Limb (tissue), 2 donors: ENCODE results near the gene AMY1A.
"Not testable (repeated sequence)": the region's sequence is repeated elsewhere in the genome, so short reads cannot be mapped to it uniquely, and the experiment has no call there.

Experiments used
- DNase-seq, 2 donors: peaks; one replicate each; pipeline ENCODE4 v3.0.0-alpha.2; 2016; ENCODE audit errors: extremely low spot score in 2 of 2

Gene AMY1A

DNA sequence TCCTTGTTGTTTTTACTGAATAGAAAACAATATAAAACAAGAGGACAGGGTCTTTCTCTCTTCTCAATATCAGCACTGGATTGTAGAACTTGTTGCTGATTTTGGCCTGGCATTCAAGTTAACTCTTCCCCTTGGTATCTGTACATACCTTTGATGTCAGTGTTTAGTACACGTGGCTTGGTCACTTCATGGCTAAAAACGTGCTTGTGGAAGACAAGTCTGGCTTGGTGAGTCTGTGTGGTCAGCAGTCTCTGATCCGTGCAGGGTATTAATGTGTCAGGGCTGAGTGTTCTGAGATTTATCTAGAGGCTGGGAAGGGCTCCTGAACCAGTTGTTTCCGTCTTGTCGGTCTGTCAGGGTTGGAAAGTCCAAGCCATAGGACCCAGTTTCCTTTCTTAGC is at the start of gene AMY1A:
TSS of gene AMY1A (plus strand) at position 301 of the 400 bp plus-strand sequence. CDS start 571 bp downstream, outside the sequence.
- not testable (repeated sequence) for DNase-seq

DNA sequence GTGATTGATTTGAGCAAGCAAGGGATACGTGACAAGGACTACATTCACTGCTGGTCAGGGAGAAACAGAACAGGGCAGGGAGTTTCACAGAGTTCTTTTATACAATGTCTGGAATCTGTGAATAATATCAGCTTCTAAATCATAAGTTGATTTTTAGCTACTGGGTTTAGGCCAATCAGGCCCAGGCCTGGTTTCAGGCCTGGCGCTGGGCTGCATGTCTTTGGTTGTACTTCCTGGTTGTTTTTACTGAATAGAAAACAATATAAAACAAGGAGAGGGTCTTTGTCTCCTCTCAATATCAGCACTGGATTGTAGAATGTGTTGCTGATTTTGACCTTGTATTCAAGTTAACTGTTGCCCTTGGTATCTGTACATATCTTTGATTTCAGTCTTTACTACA is 39.2 kb upstream of the AMY1A start:
- DNase-seq, result no peak

DNA sequence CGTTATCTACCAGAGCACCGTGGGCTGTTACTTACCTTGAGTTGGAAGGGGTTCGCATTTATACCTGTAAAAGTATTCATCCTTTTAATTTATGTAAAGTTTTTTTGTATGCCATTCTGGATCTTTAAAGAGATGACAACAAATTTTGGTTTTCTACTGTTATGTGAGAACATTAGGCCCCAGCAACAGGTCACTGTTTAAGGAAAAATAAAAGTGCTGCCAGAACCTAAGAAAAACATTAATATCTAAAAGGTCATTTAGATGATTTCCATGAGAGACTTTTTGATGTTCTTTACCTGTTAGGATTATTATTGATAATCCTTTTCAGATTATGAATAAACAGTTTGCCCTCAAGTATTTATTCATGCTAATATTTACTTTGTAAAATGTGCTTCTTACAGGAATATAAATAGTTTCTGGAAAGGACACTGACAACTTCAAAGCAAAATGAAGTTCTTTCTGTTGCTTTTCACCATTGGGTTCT is 38.5 kb upstream of the AMY1A start, which contains the start of gene AMY2A:
TSS of gene AMY2A (plus strand) at position 434 of the 484 bp plus-strand sequence. CDS start at position 448, 14 bp downstream.
- DNase-seq, result not testable (repeated sequence)

DNA sequence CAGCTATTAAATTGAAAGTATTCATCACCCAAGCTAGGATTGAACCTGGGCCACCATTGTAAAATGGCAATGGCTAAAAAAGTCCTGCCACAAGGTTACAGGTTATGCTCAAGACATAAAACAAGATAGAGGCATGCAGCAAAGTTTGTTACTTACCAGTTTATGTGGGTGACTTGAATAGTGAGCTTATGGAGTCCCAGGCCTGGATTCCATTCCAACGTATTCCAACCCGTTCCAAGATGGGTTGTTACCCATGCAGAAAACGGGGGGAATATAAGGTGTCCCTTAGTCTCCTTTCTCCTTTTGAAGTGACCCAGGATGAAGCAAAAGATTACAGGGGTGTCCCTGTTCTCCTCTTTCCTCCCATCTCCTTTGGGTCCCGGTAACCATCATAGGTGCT is 28.1 kb upstream of the AMY1A start:
- DNase-seq, result not testable (repeated sequence)

DNA sequence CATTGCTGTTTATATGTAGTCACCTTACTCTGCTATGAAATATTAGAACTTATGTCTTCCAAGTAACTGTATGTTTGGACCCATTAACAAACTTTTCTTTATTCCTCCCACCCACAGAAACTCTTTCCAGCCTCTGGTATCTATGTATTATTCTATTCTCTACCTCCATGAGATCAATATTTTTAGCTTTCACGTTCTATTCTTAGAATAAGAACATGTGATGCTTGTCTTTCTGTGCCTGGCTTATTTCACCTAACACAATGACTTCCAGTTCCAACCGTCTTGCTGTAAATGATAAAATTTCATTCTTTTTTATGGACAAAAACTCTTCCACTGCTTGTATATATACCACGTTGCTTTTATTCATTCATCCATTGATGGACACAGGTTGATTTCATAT is 14.4 kb upstream of the AMY1A start:
- not testable (repeated sequence) for DNase-seq

DNA sequence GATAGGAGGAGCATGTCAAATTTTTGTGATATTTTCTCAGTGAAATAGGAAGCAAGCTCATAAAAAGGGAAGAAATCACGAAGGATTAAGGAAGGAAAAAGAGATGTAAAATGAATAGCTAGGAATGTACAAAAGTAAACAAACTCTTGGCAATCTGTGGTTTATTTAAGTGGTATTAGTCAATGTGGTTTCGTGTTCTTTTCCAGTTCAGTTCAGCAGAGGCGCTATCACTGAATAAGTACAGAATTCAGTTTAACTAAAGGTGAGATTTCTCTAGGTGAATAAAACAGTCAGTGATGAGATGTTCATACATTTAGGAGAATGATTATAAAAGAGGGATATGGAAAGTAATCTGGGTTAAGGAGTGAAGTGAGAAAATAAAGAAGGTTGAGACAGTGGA is 11.7 kb upstream of the AMY1A start:
- DNase-seq, result not testable (repeated sequence)

DNA sequence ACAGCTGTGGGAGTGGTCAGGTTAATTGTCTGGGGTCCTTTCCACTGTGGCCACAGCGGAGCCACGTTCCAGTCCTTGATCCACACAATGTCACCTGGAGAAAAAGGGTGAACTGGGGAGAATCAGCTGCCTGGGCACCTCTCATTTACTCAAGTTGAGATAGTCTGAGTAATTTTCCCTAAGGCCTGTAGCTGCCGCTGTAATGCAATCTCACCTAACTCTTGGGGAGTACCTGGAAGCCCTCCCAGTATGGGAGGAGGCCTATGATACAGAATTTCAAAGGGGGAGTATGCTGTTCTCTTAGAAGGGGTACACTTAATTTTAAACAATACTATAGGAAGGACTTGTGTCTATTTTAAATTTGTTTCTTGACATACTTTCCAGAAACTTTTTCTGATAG is 5.3 kb upstream of the AMY1A start:
- DNase-seq, result not testable (repeated sequence)

DNA sequence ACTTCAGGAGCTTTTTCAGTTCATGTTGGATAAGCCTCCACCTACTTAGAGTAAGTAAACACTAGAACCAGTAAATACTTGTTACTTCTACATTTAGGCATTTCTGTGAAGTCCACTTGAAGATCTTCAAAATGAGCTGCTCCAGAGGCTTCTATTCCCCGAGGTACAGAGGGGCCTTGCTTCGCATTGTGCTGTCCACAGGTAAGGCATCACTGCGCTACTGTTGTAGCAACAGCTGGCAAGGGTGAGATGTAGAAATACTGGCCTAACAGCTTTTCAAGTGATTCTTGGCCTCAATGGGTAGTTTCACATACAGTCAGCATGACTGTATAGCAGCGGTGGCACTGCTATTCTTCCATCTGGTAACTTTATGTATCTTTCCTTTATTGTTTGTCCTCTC is 4.7 kb upstream of the AMY1A start:
- not testable (repeated sequence) for DNase-seq

DNA sequence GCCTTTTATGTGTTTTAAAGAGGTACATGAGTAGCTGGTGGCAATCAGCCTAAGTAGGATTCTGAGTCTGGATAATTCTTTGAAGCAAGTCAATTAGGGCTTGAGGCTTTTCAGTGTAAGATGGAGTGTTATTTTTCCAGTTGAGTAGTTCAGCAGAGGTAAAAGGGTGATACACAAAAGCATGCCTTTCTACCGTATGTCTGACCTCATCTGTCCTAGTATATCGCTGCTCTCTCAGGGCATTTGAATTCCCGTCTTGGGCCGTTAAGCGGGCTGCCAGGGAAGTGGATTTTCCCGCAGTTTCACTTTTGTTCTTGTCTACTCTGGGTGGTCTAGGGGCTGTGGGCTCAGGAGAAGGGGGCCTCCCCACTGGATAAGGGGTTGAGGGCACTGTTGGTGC is 1.4 kb upstream of the AMY1A start:
- not testable (repeated sequence) for DNase-seq

DNA sequence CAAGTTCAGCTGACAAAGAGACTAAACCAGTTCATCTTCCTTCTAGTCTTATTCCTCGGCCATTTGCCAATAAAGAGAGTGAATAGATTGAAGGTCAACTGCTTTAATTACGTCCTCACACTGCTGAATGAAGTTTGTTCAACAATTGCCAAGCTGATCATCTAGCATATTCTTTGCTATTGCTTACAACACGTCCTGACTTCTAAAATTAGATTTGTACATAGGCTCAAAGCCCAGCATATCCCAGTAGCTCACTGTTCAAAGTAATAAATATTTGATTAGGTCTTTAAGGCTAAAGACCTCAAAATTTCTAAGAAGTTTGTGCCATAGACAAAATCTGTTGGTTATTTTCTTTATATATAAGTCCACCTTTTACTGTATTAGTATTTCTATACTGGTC is 20.8 kb downstream of the AMY1A start:
- not testable (repeated sequence) for DNase-seq

DNA sequence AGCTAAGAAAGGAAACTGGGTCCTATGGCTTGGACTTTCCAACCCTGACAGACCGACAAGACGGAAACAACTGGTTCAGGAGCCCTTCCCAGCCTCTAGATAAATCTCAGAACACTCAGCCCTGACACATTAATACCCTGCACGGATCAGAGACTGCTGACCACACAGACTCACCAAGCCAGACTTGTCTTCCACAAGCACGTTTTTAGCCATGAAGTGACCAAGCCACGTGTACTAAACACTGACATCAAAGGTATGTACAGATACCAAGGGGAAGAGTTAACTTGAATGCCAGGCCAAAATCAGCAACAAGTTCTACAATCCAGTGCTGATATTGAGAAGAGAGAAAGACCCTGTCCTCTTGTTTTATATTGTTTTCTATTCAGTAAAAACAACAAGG is 40.5 kb downstream of the AMY1A start, which contains the start of gene AMY1B:
TSS of gene AMY1B (minus strand) at position 101 of the 400 bp plus-strand sequence. CDS start 571 bp downstream, outside the sequence.
- DNase-seq, result not testable (repeated sequence)

DNA sequence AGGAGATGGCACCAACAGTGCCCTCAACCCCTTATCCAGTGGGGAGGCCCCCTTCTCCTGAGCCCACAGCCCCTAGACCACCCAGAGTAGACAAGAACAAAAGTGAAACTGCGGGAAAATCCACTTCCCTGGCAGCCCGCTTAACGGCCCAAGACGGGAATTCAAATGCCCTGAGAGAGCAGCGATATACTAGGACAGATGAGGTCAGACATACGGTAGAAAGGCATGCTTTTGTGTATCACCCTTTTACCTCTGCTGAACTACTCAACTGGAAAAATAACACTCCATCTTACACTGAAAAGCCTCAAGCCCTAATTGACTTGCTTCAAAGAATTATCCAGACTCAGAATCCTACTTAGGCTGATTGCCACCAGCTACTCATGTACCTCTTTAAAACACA is 41.9 kb downstream of the AMY1A start:
- DNase-seq, result not testable (repeated sequence)

DNA sequence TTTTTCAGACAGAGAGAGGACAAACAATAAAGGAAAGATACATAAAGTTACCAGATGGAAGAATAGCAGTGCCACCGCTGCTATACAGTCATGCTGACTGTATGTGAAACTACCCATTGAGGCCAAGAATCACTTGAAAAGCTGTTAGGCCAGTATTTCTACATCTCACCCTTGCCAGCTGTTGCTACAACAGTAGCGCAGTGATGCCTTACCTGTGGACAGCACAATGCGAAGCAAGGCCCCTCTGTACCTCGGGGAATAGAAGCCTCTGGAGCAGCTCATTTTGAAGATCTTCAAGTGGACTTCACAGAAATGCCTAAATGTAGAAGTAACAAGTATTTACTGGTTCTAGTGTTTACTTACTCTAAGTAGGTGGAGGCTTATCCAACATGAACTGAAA is 45.1 kb downstream of the AMY1A start:
- DNase-seq, result not testable (repeated sequence)

DNA sequence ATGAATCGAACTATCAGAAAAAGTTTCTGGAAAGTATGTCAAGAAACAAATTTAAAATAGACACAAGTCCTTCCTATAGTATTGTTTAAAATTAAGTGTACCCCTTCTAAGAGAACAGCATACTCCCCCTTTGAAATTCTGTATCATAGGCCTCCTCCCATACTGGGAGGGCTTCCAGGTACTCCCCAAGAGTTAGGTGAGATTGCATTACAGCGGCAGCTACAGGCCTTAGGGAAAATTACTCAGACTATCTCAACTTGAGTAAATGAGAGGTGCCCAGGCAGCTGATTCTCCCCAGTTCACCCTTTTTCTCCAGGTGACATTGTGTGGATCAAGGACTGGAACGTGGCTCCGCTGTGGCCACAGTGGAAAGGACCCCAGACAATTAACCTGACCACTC is 45.7 kb downstream of the AMY1A start:
- DNase-seq, result not testable (repeated sequence)

DNA sequence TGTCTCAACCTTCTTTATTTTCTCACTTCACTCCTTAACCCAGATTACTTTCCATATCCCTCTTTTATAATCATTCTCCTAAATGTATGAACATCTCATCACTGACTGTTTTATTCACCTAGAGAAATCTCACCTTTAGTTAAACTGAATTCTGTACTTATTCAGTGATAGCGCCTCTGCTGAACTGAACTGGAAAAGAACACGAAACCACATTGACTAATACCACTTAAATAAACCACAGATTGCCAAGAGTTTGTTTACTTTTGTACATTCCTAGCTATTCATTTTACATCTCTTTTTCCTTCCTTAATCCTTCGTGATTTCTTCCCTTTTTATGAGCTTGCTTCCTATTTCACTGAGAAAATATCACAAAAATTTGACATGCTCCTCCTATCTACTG is 52.1 kb downstream of the AMY1A start:
- not testable (repeated sequence) for DNase-seq

DNA sequence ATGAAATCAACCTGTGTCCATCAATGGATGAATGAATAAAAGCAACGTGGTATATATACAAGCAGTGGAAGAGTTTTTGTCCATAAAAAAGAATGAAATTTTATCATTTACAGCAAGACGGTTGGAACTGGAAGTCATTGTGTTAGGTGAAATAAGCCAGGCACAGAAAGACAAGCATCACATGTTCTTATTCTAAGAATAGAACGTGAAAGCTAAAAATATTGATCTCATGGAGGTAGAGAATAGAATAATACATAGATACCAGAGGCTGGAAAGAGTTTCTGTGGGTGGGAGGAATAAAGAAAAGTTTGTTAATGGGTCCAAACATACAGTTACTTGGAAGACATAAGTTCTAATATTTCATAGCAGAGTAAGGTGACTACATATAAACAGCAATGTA is 54.8 kb downstream of the AMY1A start:
- DNase-seq, result not testable (repeated sequence)
